PC-3 (cell line): Measurements from ENCODE around the gene CRYL1. TPM values are rescaled to one million over a fixed set of nuclear protein-coding genes. Genes with fewer than 3 reads are reported as not detected.

Experiments used
- ATAC-seq: fragments of 200-7000 bp; cut with Tn5 transposase; 2 replicates; pipeline ENCODE4 v1.9.1; 2020; ENCODE audit warnings: mild to moderate bottlenecking, moderate library complexity
- BruUV-seq: library from RNA; stranded (reverse); fragments of 400-500 nt; replicated peaks from 2 replicates; lab custom pipeline; 2021; lab: Mats Ljungman, UMichigan
- CTCF ChIA-PET: fragments of 300-600 bp; sonication (Branson Sonifier 250); formaldehyde crosslinking; loops from one replicate; lab custom pipeline; 2022; ENCODE audit warnings: antibody characterized with exemption; lab: Charles Lee
- POLR2A ChIA-PET: fragments of 300-600 bp; sonication (Branson Sonifier 250); formaldehyde crosslinking; loops from one replicate; lab custom pipeline; 2022; ENCODE audit warnings: antibody characterized with exemption; ENCODE audit not compliant: unreplicated experiment; lab: Charles Lee
- DNase-seq: peaks from one replicate; pipeline ENCODE4 v3.0.0-alpha.2; 2015
- H2AFZ ChIP-seq: fragments of 300-600 bp; sonication (generic); 2 replicates; pipeline ENCODE4 v1.6.0; 2016; ENCODE audit warnings: antibody characterized with exemption, low read length
- H3F3A ChIP-seq: fragments of 300-600 bp; sonication (generic); one replicate; pipeline ENCODE4 v1.6.0; 2017; ENCODE audit warnings: antibody characterized with exemption, low read length, control low read depth, mild to moderate bottlenecking; ENCODE audit not compliant: unreplicated experiment
- H3K27ac ChIP-seq: fragments of 300-600 bp; sonication (generic); 2 replicates; pipeline ENCODE4 v1.5.1; 2016; ENCODE audit warnings: mild to moderate bottlenecking, low read length
- H3K27me3 ChIP-seq: fragments of 300-600 bp; sonication (generic); 2 replicates; pipeline ENCODE4 v1.6.1; 2016; ENCODE audit warnings: low read length, mixed read lengths
- H3K36me3 ChIP-seq: fragments of 300-600 bp; sonication (generic); 2 replicates; pipeline ENCODE4 v1.6.1; 2016; ENCODE audit warnings: low read depth, mixed run types, low read length, mixed read lengths
- H3K4me1 ChIP-seq: fragments of 300-600 bp; sonication (generic); 2 replicates; pipeline ENCODE4 v1.5.1; 2016; ENCODE audit warnings: low read length; ENCODE audit not compliant: insufficient read depth
- H3K4me2 ChIP-seq: fragments of 300-600 bp; sonication (generic); 2 replicates; pipeline ENCODE4 v1.6.0; 2016; ENCODE audit warnings: low read length
- H3K4me3 ChIP-seq: fragments of 300-600 bp; sonication (generic); 2 replicates; pipeline ENCODE4 v1.5.1; 2016; ENCODE audit warnings: mild to moderate bottlenecking, low read length, mixed read lengths
- H3K79me2 ChIP-seq: fragments of 300-600 bp; sonication (generic); 2 replicates; pipeline ENCODE4 v1.6.1; 2017; ENCODE audit warnings: low read length, mixed read lengths
- H3K9ac ChIP-seq: fragments of 300-600 bp; sonication (generic); 2 replicates; pipeline ENCODE4 v1.6.0; 2016; ENCODE audit warnings: mild to moderate bottlenecking, low read length
- H3K9me2 ChIP-seq: fragments of 300-600 bp; sonication (generic); replicated peaks from 2 replicates; pipeline ENCODE4 v1.6.1; 2016; ENCODE audit warnings: mixed run types, low read length, mixed read lengths
- H3K9me3 ChIP-seq: fragments of 300-600 bp; sonication (generic); 2 replicates; pipeline ENCODE4 v1.6.1; 2016; ENCODE audit warnings: low read length, mixed read lengths
- H4K20me1 ChIP-seq: fragments of 300-600 bp; sonication (generic); 2 replicates; pipeline ENCODE4 v1.6.1; 2016; ENCODE audit warnings: low read length, mixed read lengths
- CTCF ChIP-seq: fragments of 300-600 bp; sonication (generic); conservative IDR thresholded peaks from 2 replicates; pipeline ENCODE4 v1.5.1; 2017; ENCODE audit warnings: antibody characterized with exemption, low read depth, mild to moderate bottlenecking, low read length
- EZH2 ChIP-seq: fragments of 300-600 bp; sonication (generic); IDR thresholded peaks from one replicate; pipeline ENCODE4 v1.6.1; 2017; ENCODE audit warnings: antibody characterized with exemption, mild to moderate bottlenecking, low read length; ENCODE audit not compliant: unreplicated experiment
- EZH2phosphoT487 ChIP-seq: fragments of 300-600 bp; sonication (generic); IDR thresholded peaks from 2 replicates; pipeline ENCODE4 v1.6.1; 2018; ENCODE audit warnings: mild to moderate bottlenecking, antibody characterized with exemption, low read length, borderline replicate concordance
- intact Hi-C: fragments of 100-400 bp; cut with micrococcal nuclease; formaldehyde crosslinking; loops from 2 replicates; pipeline ENCODE4 v1.9.0; 2023
- total RNA-seq: library from RNA; depleted of rRNA; stranded (reverse); fragments of >200 nt; gene quantifications from 2 replicates; pipeline ENCODE4 v1.2.3, GENCODE V29; 2014

CRYL1 gene
- total RNA-seq, 1 experiment from 2014 or later = 20.8 TPM

- ATAC-seq (no peak), DNase-seq (no peak)
- Histone ChIP-seq H3K27ac (no peak overlapping the region), H3K79me2 (no peaks in the 10 kb centered on the region), H3K9me3 (no peaks in the 10 kb centered on the region), H3K27me3 (no peaks in the 10 kb centered on the region), H3F3A (no peaks in the 10 kb centered on the region), H4K20me1 (no peaks in the 10 kb centered on the region), H2AFZ (no peak overlapping the region), H3K4me1 (peaks cover 26% of the 10 kb centered on the region), H3K9ac (no peak overlapping the region), H3K9me2 (no peaks in the 10 kb centered on the region), H3K4me3 (no peak overlapping the region), H3K36me3 (no peaks in the 10 kb centered on the region), H3K4me2 (no peak overlapping the region)
- no peak for TF ChIP-seq EZH2
- TF ChIP-seq CTCF = no peak
- no TSS peak for BruUV-seq
- ChIA-PET CTCF (no interaction called here), POLR2A (no interaction called here)
- intact Hi-C loops = no loop called here
These were observed 162.5 kb downstream of the CRYL1 start for GRCh38 chr13:20363172-20363571.

- Histone ChIP-seq H3K4me3 (no peak overlapping the region), H2AFZ (no peak overlapping the region), H3K9me2 (no peaks in the 10 kb centered on the region), H3K27ac (no peak overlapping the region), H4K20me1 (no peaks in the 10 kb centered on the region), H3K4me1 (peaks cover 26% of the 10 kb centered on the region), H3F3A (no peaks in the 10 kb centered on the region), H3K9ac (no peak overlapping the region), H3K79me2 (no peaks in the 10 kb centered on the region), H3K27me3 (no peaks in the 10 kb centered on the region), H3K9me3 (no peaks in the 10 kb centered on the region), H3K4me2 (no peak overlapping the region), H3K36me3 (no peaks in the 10 kb centered on the region)
- DNase-seq (no peak), ATAC-seq (no peak)
- intact Hi-C loops = no loop called here
- CTCF ChIA-PET = no interaction called here
- TF ChIP-seq EZH2 = no peak
- TF ChIP-seq CTCF = no peak
- no peak for TF ChIP-seq EZH2phosphoT487
- POLR2A ChIA-PET = no interaction called here
- no TSS peak for BruUV-seq
These were observed 163.1 kb downstream of the CRYL1 start for GRCh38 chr13:20362484-20363041.

GRCh38 chr13:20360835-20361412 lies 164.7 kb downstream of the CRYL1 start:
- ChIA-PET CTCF (no interaction called here), POLR2A (no interaction called here)
- Histone ChIP-seq H4K20me1 (no peaks in the 10 kb centered on the region), H3F3A (no peaks in the 10 kb centered on the region), H3K4me2 (no peak overlapping the region), H3K27me3 (no peaks in the 10 kb centered on the region), H3K36me3 (no peaks in the 10 kb centered on the region), H3K9me3 (no peaks in the 10 kb centered on the region), H2AFZ (no peak overlapping the region), H3K27ac (no peak overlapping the region), H3K4me1 (peaks cover 26% of the 10 kb centered on the region), H3K9me2 (no peaks in the 10 kb centered on the region), H3K9ac (no peak overlapping the region), H3K4me3 (no peak overlapping the region), H3K79me2 (no peaks in the 10 kb centered on the region)
- ATAC-seq (no peak), DNase-seq (no peak)
- TF ChIP-seq CTCF = no peak
- intact Hi-C loops = no loop called here
- no TSS peak for BruUV-seq
